Adrenal gland (tissue), 12 donors: ENCODE measurements around the gene TRPV3. TPM values are rescaled to one million over a fixed set of nuclear protein-coding genes. Genes with fewer than 3 reads are reported as not detected.

Experiments
- DNase-seq, 7 donors: peaks; one replicate each; pipeline ENCODE4 v3.0.0-alpha.2; 2019 to 2020
- H3K27ac ChIP-seq, 5 donors: fragments of 200-600 bp; sonication (generic) in 4 of 5; 1 replicate in 3 of 5; 2 replicates in 2 of 5; pipeline versions ENCODE4 v1.5.1 to v1.8.0; 2016 to 2020; ENCODE audit warnings: mild to moderate bottlenecking in 1 of 5
- H3K27me3 ChIP-seq: fragments of 200-600 bp; 2 replicates; pipeline ENCODE4 v1.8.0; 2021
- H3K36me3 ChIP-seq, 2 donors: fragments of 200-600 bp; replicated peaks in 1 of 2; 1 replicate in 1 of 2; 2 replicates in 1 of 2; pipeline versions ENCODE4 v1.5.1 to v1.8.0; 2018 to 2022
- H3K4me1 ChIP-seq, 2 donors: fragments of 200-600 bp; replicated peaks in 1 of 2; 1 replicate in 1 of 2; 2 replicates in 1 of 2; pipeline versions ENCODE4 v1.5.1 to v1.8.0; 2018 to 2021
- H3K4me3 ChIP-seq, 4 donors: fragments of 200-600 bp; sonication (generic) in 3 of 4; one replicate each; pipeline ENCODE4 v1.5.1; 2016 to 2018
- H3K9me3 ChIP-seq, 3 donors: fragments of 200-600 bp; sonication (generic) in 1 of 3; replicated peaks in 1 of 3; 1 replicate in 2 of 3; 2 replicates in 1 of 3; pipeline versions ENCODE4 v1.5.1 to v1.8.0; 2016 to 2021
- CTCF ChIP-seq, 6 experiments: fragments of 450-650 bp in 4 of 6; fragments of 200-600 bp in 2 of 6; sonication (generic) in 1 of 6; IDR thresholded peaks; 1 replicate in 5 of 6; 2 replicates in 1 of 6; pipeline versions ENCODE4 v1.5.1 to v1.8.0; 2016 to 2021; ENCODE audit warnings: antibody characterized with exemption in 6 of 6, mild to moderate bottlenecking in 2 of 6, moderate library complexity in 1 of 6
- POLR2A ChIP-seq, 2 donors: fragments of 450-650 bp; IDR thresholded peaks; one replicate each; pipeline ENCODE4 v1.6.1; 2017; ENCODE audit warnings: antibody characterized with exemption in 2 of 2, mild to moderate bottlenecking in 2 of 2, moderate library complexity in 1 of 2
- WGBS, 4 donors: extraction: QIAGEN DNeasy Blood & Tissue Kit in 2 of 4; methylation state at CpG; one replicate each; pipeline versions ENCODE4 v1.1.5 to v1.1.7; 2013 to 2017; 5-methylcytosine and 5-hydroxymethylcytosine counted together
- intact Hi-C, 2 donors: fragments of 100-400 bp; cut with DNase I; formaldehyde crosslinking; loops; one replicate each; pipeline versions ENCODE4 v1.14.1 to v1.15.0; 2022 to 2023
- polyA plus RNA-seq, 3 donors: library from polyadenylated mRNA; stranded (reverse); fragments of 200-250 nt in 2 of 3; fragments of 350-450 nt in 1 of 3; fragmentation: Illumina TruSeq in 1 of 3; extraction: RNeasy Lipid Tissue Mini Kit (QIAGEN cat#74804) in 1 of 3; gene quantifications; one replicate each; pipeline ENCODE4 v1.2.3, GENCODE V29; 2013 to 2014
- total RNA-seq, 9 donors: library from RNA; depleted of rRNA in 4 of 9; stranded (reverse); fragments of >200 nt in 4 of 9; fragments of 120-200 nt in 1 of 9; fragmentation: NEBNext Ultra II Directional in 1 of 9; extraction: Animal tissue kit (Norgen Biotek cat#: 25700) in 1 of 9; gene quantifications; one replicate each; pipeline versions ENCODE4 v1.1.0 to v1.2.4, GENCODE V29; 2013 to 2023
- donor health status: healthy with polysubstance abuse.
- donor health status: Bipolar disorder and iron deficiency.
- donor health status: DM: yes; HTN: yes; CAD: no.
- donor health status: DM: no; HTN: no; CAD: no.
- donor health status: DM: no; HTN: no; CAD: no.
- donor health status: DM: yes; HTN: yes; CAD: no.

The TRPV3 gene
- total and polyA plus RNA-seq, 12 donors, result 0.14 to 1.4 (median 0.41) TPM

GRCh38 chr17:3503285-3503684, 54.3 kb downstream of the TRPV3 start:
- H3K4me1 ChIP-seq, result no peaks in the 10 kb centered on the region
- H3K36me3 ChIP-seq, result no peaks in the 10 kb centered on the region
- DNase-seq, result no peak
- H3K4me3 ChIP-seq, result no peak overlapping the region
- TF ChIP-seq POLR2A (IDR thresholded peaks at IDR 0.05) (no peak), CTCF (IDR thresholded peaks at IDR 0.05) (no peak)
- WGBS, 4 donors, result 28 to 61% (median 44%) methylated on average over 1 of the region's 1 CpG
- no peak overlapping the region for H3K27ac ChIP-seq
- intact Hi-C loops, result no loop called here
- no peaks in the 10 kb centered on the region for H3K9me3 ChIP-seq
- no peaks in the 10 kb centered on the region for H3K27me3 ChIP-seq

- Histone ChIP-seq H3K27me3 (no peaks in the 10 kb centered on the region), H3K4me3 (no peak overlapping the region), H3K36me3 (no peaks in the 10 kb centered on the region), H3K4me1 (no peaks in the 10 kb centered on the region), H3K9me3 (no peaks in the 10 kb centered on the region), H3K27ac (no peak overlapping the region)
- 61 to 82% (median 70%) methylated on average over 4 to 5 of the region's 5 CpGs for WGBS, 4 donors
- intact Hi-C loops, result no loop called here
- TF ChIP-seq POLR2A (IDR thresholded peaks at IDR 0.05), result no peak
- no peak for TF ChIP-seq CTCF (IDR thresholded peaks at IDR 0.05)
- DNase-seq, result no peak
Measured at GRCh38 chr17:3502466-3502865, 55.1 kb downstream of the TRPV3 start.

GRCh38 chr17:3501344-3501743, 56.3 kb downstream of the TRPV3 start:
- Histone ChIP-seq H3K9me3 (no peaks in the 10 kb centered on the region), H3K27ac (no peak overlapping the region), H3K4me3 (no peak overlapping the region), H3K4me1 (no peaks in the 10 kb centered on the region), H3K27me3 (no peaks in the 10 kb centered on the region), H3K36me3 (no peaks in the 10 kb centered on the region)
- no peak for DNase-seq
- TF ChIP-seq CTCF (IDR thresholded peaks at IDR 0.05) (no peak), POLR2A (IDR thresholded peaks at IDR 0.05) (no peak)
- WGBS, 4 donors, result 70 to 74% (median 72%) methylated on average over 5 of the region's 5 CpGs
- intact Hi-C loops, result no loop called here

- 68 to 78% (median 76%) methylated on average over 7 of the region's 7 CpGs for WGBS, 4 donors
- intact Hi-C loops, result no loop called here
Measured at GRCh38 chr17:3497101-3497500, 60.5 kb downstream of the TRPV3 start.

More at GRCh38 chr17:3497101-3497500, 60.5 kb downstream of the TRPV3 start:
- Histone ChIP-seq H3K27me3 (no peaks in the 10 kb centered on the region), H3K4me3 (no peak overlapping the region), H3K36me3 (no peaks in the 10 kb centered on the region), H3K4me1 (no peaks in the 10 kb centered on the region), H3K9me3 (no peaks in the 10 kb centered on the region), H3K27ac (no peak overlapping the region)
- no peak for TF ChIP-seq CTCF (IDR thresholded peaks at IDR 0.05)
- no peak for TF ChIP-seq POLR2A (IDR thresholded peaks at IDR 0.05)
- DNase-seq, result no peak
